MM.1S (cell line): ENCODE measurements around the gene ABCE1.
A peak's percentile ranks its signal among the peaks of the same experiment; 100 is the strongest.

Source experiments
- DNase-seq: peaks from one replicate; pipeline ENCODE4 v3.0.0-alpha.2; 2015
- H2AFZ ChIP-seq: fragments of 300-600 bp; sonication (generic); 2 replicates; pipeline ENCODE4 v1.6.0; 2016; ENCODE audit warnings: antibody characterized with exemption, low read length
- H3F3A ChIP-seq: fragments of 300-600 bp; sonication (generic); 2 replicates; pipeline ENCODE4 v1.6.1; 2016; ENCODE audit warnings: mild to moderate bottlenecking, antibody characterized with exemption, low read length, moderate library complexity, mixed read lengths; ENCODE audit not compliant: insufficient read depth
- H3K27ac ChIP-seq: fragments of 300-600 bp; sonication (generic); 2 replicates; pipeline ENCODE4 v1.5.1; 2016; ENCODE audit warnings: mild to moderate bottlenecking, low read length
- H3K27me3 ChIP-seq: fragments of 300-600 bp; sonication (generic); replicated peaks from 2 replicates; pipeline ENCODE4 v1.6.0; 2016; ENCODE audit warnings: low read length; ENCODE audit not compliant: insufficient read depth
- H3K36me3 ChIP-seq: fragments of 300-600 bp; sonication (generic); replicated peaks from 2 replicates; pipeline ENCODE4 v1.6.1; 2016; ENCODE audit warnings: mild to moderate bottlenecking, low read length, mixed read lengths; ENCODE audit not compliant: insufficient read depth
- H3K4me1 ChIP-seq: fragments of 300-600 bp; sonication (generic); 2 replicates; pipeline ENCODE4 v1.6.1; 2016; ENCODE audit warnings: low read length, mixed read lengths
- H3K4me2 ChIP-seq: fragments of 300-600 bp; sonication (generic); 2 replicates; pipeline ENCODE4 v1.6.0; 2016; ENCODE audit warnings: low read depth, low read length
- H3K4me3 ChIP-seq: fragments of 300-600 bp; sonication (generic); 2 replicates; pipeline ENCODE4 v1.5.1; 2016; ENCODE audit warnings: low read length, mixed read lengths
- H3K79me2 ChIP-seq: fragments of 300-600 bp; sonication (generic); 2 replicates; pipeline ENCODE4 v1.6.1; 2016; ENCODE audit warnings: mixed run types, low read length, mixed read lengths
- H3K9ac ChIP-seq: fragments of 300-600 bp; sonication (generic); 2 replicates; pipeline ENCODE4 v1.6.1; 2016; ENCODE audit warnings: low read length, mixed read lengths
- H3K9me2 ChIP-seq: fragments of 300-600 bp; sonication (generic); replicated peaks from 2 replicates; pipeline ENCODE4 v1.6.1; 2016; ENCODE audit warnings: mild to moderate bottlenecking, low read length, mixed read lengths; ENCODE audit not compliant: insufficient read depth
- H3K9me3 ChIP-seq: fragments of 300-600 bp; sonication (generic); replicated peaks from 2 replicates; pipeline ENCODE4 v1.6.1; 2016; ENCODE audit warnings: mild to moderate bottlenecking, low read length, mixed read lengths; ENCODE audit not compliant: insufficient read depth
- H4K20me1 ChIP-seq: fragments of 300-600 bp; sonication (generic); 2 replicates; pipeline ENCODE4 v1.6.1; 2016; ENCODE audit warnings: mild to moderate bottlenecking, low read length, moderate library complexity, mixed read lengths; ENCODE audit not compliant: insufficient read depth
- EZH2 ChIP-seq: fragments of 300-600 bp; sonication (generic); optimal IDR thresholded peaks from 2 replicates; pipeline ENCODE3; 2017; ENCODE audit warnings: low read depth, mild to moderate bottlenecking, antibody characterized with exemption, low read length, mixed read lengths
- EZH2phosphoT487 ChIP-seq: fragments of 300-600 bp; sonication (generic); IDR thresholded peaks from 2 replicates; pipeline ENCODE4 v1.6.1; 2018; ENCODE audit warnings: antibody characterized with exemption, low read length
- TF ChIP-seq, protein P1 (sequence below): fragments of 300-600 bp; sonication (generic); IDR thresholded peaks from 2 replicates; pipeline ENCODE4 v1.5.1; 2016; ENCODE audit warnings: antibody characterized with exemption, low read length, mixed read lengths

ABCE1 gene

GRCh38 chr4:145176641-145177432 is 78.7 kb downstream of the ABCE1 start:
- peaks cover 76% of the 10 kb centered on the region for H3K79me2 ChIP-seq
- no peak overlapping the region for H2AFZ ChIP-seq
- H3K4me3 ChIP-seq, result peak overlapping the region; percentile 81; the same call in 1 of the 2 replicates
- DNase-seq, result no peak
- no peaks in the 10 kb centered on the region for H3K9me3 ChIP-seq
- H4K20me1 ChIP-seq, result no peaks in the 10 kb centered on the region; the same call in 1 of the 2 replicates
- H3F3A ChIP-seq, result peaks cover 18% of the 10 kb centered on the region
- peaks cover 22% of the 10 kb centered on the region for H3K4me1 ChIP-seq
- H3K9ac ChIP-seq, result no peak overlapping the region; the same call in 1 of the 2 replicates
- no peaks in the 10 kb centered on the region for H3K9me2 ChIP-seq
- peak overlapping the region; percentile 72 for H3K4me2 ChIP-seq
- H3K27me3 ChIP-seq, result no peaks in the 10 kb centered on the region
- no peak overlapping the region for H3K27ac ChIP-seq
- TF ChIP-seq, protein P1, sequence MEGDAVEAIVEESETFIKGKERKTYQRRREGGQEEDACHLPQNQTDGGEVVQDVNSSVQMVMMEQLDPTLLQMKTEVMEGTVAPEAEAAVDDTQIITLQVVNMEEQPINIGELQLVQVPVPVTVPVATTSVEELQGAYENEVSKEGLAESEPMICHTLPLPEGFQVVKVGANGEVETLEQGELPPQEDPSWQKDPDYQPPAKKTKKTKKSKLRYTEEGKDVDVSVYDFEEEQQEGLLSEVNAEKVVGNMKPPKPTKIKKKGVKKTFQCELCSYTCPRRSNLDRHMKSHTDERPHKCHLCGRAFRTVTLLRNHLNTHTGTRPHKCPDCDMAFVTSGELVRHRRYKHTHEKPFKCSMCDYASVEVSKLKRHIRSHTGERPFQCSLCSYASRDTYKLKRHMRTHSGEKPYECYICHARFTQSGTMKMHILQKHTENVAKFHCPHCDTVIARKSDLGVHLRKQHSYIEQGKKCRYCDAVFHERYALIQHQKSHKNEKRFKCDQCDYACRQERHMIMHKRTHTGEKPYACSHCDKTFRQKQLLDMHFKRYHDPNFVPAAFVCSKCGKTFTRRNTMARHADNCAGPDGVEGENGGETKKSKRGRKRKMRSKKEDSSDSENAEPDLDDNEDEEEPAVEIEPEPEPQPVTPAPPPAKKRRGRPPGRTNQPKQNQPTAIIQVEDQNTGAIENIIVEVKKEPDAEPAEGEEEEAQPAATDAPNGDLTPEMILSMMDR, result no peak
- TF ChIP-seq EZH2 (no peak), EZH2phosphoT487 (no peak)
- H3K36me3 ChIP-seq, result peaks cover 8% of the 10 kb centered on the region; the same call in 1 of the 2 replicates

GRCh38 chr4:145177511-145177905 is 79.4 kb downstream of the ABCE1 start:
- peak overlapping the region; percentile 81 for H3K4me3 ChIP-seq
- peak overlapping the region; percentile 72 for H3K4me2 ChIP-seq
- H3K9me2 ChIP-seq, result no peaks in the 10 kb centered on the region
- H3K4me1 ChIP-seq, result peaks cover 27% of the 10 kb centered on the region
- H3K9me3 ChIP-seq, result no peaks in the 10 kb centered on the region
- peaks cover 3% of the 10 kb centered on the region; the same call in 1 of the 2 replicates for H3K36me3 ChIP-seq
- DNase-seq, result no peak
- H2AFZ ChIP-seq, result no peak overlapping the region
- no peaks in the 10 kb centered on the region; the same call in 1 of the 2 replicates for H4K20me1 ChIP-seq
- H3K79me2 ChIP-seq, result peaks cover 70% of the 10 kb centered on the region
- TF ChIP-seq EZH2phosphoT487, result no peak
- TF ChIP-seq, protein P1, result no peak
- TF ChIP-seq EZH2, result no peak
- H3F3A ChIP-seq, result peaks cover 24% of the 10 kb centered on the region
- H3K27me3 ChIP-seq, result no peaks in the 10 kb centered on the region
- peak overlapping the region; percentile 89; the same call in 1 of the 2 replicates for H3K9ac ChIP-seq
- peak overlapping the region; percentile 93; the same call in 1 of the 2 replicates for H3K27ac ChIP-seq

DNA sequence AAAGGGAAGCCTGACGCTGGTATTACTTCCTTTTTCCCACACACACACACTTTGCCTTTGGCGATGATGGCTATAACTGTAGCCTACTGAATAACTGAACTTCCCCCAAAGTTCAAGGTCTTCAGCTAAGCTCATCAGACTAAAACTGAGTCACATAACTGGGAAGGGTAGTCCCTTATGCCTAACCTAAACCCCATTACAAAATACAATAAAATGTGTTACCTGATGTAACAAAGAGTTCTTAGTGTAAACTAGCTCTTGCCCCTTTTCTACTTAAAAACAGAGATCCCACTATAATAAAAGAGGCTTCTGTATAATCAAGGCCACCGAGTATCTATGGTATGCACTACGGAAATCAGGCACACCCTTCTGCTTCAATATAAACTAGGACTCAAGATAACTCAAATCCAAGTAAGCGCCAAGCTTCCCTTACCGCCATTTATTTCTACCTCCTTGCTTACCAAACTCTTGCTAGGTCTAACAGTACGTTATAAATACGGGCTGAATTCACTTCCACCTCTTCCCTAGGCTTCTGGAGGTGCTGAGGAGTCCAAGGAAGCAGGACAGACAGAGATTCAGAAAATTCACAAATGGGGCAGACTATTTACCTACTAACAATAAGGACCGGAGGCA is 79.9 kb downstream of the ABCE1 start:
- Histone ChIP-seq H3K9me3 (no peaks in the 10 kb centered on the region), H3K9me2 (no peaks in the 10 kb centered on the region), H3K9ac (peak overlapping the region; percentile 89), H3K36me3 (peaks cover 3% of the 10 kb centered on the region; the same call in 1 of the 2 replicates), H3K4me3 (peak overlapping the region; percentile 81), H3K4me2 (peak overlapping the region; percentile 72), H2AFZ (no peak overlapping the region), H3K27ac (peak overlapping the region; percentile 93; the same call in 1 of the 2 replicates), H4K20me1 (no peaks in the 10 kb centered on the region; the same call in 1 of the 2 replicates), H3K79me2 (peaks cover 65% of the 10 kb centered on the region), H3K27me3 (no peaks in the 10 kb centered on the region), H3K4me1 (peaks cover 32% of the 10 kb centered on the region), H3F3A (peaks cover 24% of the 10 kb centered on the region)
- TF ChIP-seq, protein P1, result no peak
- no peak for TF ChIP-seq EZH2phosphoT487
- TF ChIP-seq EZH2, result no peak
- no peak for DNase-seq
